Parathyroid adenoma (tissue), 2 donors: Measurements from ENCODE around the gene ABCC8.

Experiments used
- H2AFZ ChIP-seq: fragments of 300-600 bp; sonication (generic); one replicate; pipeline ENCODE4 v1.7.0; 2017; ENCODE audit warnings: antibody characterized with exemption, mild to moderate bottlenecking
- H3K27ac ChIP-seq: fragments of 300-600 bp; sonication (generic); one replicate; pipeline ENCODE4 v1.7.0; 2017
- H3K27me3 ChIP-seq: fragments of 300-600 bp; sonication (generic); one replicate; pipeline ENCODE4 v1.7.0; 2017; ENCODE audit warnings: low read length; ENCODE audit not compliant: control insufficient read depth, insufficient read depth
- H3K36me3 ChIP-seq: fragments of 300-600 bp; sonication (generic); one replicate; pipeline ENCODE4 v1.7.0; 2017; ENCODE audit warnings: low read length; ENCODE audit not compliant: control insufficient read depth, insufficient read depth
- H3K4me1 ChIP-seq: fragments of 300-600 bp; sonication (generic); one replicate; pipeline ENCODE4 v1.7.0; 2017; ENCODE audit warnings: control low read depth
- H3K4me2 ChIP-seq: fragments of 300-600 bp; sonication (generic); one replicate; pipeline ENCODE4 v1.7.0; 2017; ENCODE audit warnings: low read length
- H3K4me3 ChIP-seq: fragments of 300-600 bp; sonication (generic); one replicate; pipeline ENCODE4 v1.7.0; 2017; ENCODE audit warnings: low read depth, low read length
- H3K79me2 ChIP-seq: fragments of 300-600 bp; sonication (generic); one replicate; pipeline ENCODE4 v1.7.0; 2017; ENCODE audit warnings: control low read depth
- H3K9ac ChIP-seq: fragments of 300-600 bp; sonication (generic); one replicate; pipeline ENCODE4 v1.7.0; 2017; ENCODE audit warnings: mild to moderate bottlenecking
- H3K9me3 ChIP-seq: fragments of 300-600 bp; sonication (generic); one replicate; pipeline ENCODE4 v1.7.0; 2017; ENCODE audit warnings: low read length; ENCODE audit not compliant: control insufficient read depth
- TF ChIP-seq, protein P1 (sequence below): fragments of 300-600 bp; sonication (generic); IDR thresholded peaks from one replicate; pipeline ENCODE4 v1.7.0; 2017; ENCODE audit warnings: antibody characterized with exemption, mild to moderate bottlenecking
- donor health status: primary hyperparathyroidism.

Gene ABCC8

DNA sequence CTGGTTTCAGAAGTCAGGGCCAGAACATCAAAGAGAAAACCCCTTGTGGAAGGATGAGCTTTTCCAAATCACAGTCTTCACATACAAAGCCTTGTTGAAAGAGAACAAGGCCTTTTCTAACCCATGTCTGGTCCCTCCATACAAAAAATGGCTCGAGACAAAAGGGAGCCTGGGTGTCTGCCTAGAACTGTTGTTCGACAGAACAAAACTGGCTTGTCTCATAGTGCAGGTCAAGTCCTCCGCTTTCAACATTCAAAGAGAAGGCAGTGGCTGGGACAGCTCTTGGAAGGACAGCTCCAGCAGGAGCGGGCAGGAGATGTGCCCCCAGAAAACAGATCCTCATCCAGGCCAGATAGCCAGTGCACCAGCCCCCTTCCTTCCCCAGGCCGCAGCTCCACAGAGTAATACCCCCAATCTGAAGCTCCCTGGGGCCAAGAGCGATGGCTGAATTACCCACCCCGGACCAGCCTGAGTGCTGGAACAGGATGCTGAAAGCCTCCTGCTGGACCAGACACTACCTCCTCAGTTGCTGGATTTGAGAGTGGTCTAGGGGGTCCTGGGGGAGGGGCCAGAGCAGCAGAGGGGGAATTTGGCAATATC lies 40.0 kb upstream of the ABCC8 start:
- Histone ChIP-seq H2AFZ (no peak overlapping the region), H3K27me3 (no peaks in the 10 kb centered on the region), H3K36me3 (no peaks in the 10 kb centered on the region), H3K4me3 (no peak overlapping the region), H3K4me2 (no peak overlapping the region), H3K9me3 (no peaks in the 10 kb centered on the region), H3K9ac (no peak overlapping the region), H3K4me1 (no peaks in the 10 kb centered on the region), H3K27ac (no peak overlapping the region), H3K79me2 (no peaks in the 10 kb centered on the region)
- TF ChIP-seq, protein P1, sequence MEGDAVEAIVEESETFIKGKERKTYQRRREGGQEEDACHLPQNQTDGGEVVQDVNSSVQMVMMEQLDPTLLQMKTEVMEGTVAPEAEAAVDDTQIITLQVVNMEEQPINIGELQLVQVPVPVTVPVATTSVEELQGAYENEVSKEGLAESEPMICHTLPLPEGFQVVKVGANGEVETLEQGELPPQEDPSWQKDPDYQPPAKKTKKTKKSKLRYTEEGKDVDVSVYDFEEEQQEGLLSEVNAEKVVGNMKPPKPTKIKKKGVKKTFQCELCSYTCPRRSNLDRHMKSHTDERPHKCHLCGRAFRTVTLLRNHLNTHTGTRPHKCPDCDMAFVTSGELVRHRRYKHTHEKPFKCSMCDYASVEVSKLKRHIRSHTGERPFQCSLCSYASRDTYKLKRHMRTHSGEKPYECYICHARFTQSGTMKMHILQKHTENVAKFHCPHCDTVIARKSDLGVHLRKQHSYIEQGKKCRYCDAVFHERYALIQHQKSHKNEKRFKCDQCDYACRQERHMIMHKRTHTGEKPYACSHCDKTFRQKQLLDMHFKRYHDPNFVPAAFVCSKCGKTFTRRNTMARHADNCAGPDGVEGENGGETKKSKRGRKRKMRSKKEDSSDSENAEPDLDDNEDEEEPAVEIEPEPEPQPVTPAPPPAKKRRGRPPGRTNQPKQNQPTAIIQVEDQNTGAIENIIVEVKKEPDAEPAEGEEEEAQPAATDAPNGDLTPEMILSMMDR = no peak

DNA sequence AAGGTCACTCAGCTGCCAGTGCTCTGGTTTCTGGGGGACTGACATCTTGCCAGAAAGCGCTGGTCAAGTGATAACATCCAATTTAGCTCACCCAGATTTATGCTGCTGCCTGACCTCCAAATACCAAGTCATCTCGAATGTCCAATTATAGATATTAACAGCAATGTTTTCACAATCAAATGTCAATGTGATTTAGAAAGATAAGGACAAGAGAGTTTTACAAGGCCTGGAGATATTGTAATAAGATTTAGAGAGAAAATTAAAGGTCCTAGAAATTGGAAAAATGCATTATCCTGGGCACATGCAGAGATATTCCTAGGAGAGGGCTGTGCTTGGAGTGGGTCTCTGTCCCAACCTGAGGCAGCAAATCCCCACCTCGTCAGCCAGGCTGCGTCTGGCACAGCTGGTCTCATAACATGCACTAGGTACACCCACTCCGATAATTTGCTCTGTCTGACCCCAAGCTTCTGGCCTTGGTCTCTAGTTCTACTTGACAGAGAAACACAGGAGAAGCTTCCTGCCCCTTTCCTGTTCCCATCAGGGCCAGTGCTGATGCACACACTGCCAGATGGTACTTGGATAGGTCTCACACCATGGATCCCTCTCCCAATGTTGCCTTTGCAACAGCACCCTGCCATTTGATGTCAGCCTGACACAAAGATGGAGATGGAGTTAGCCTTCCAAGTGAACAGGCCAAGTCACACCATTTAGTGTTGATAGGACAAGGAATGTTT lies 39.0 kb upstream of the ABCC8 start:
- Histone ChIP-seq H3K4me2 (no peak overlapping the region), H3K4me3 (no peak overlapping the region), H3K27ac (no peak overlapping the region), H3K27me3 (no peaks in the 10 kb centered on the region), H3K4me1 (no peaks in the 10 kb centered on the region), H3K9ac (no peak overlapping the region), H3K79me2 (no peaks in the 10 kb centered on the region), H3K9me3 (no peaks in the 10 kb centered on the region), H3K36me3 (no peaks in the 10 kb centered on the region), H2AFZ (no peak overlapping the region)
- TF ChIP-seq, protein P1 = no peak

DNA sequence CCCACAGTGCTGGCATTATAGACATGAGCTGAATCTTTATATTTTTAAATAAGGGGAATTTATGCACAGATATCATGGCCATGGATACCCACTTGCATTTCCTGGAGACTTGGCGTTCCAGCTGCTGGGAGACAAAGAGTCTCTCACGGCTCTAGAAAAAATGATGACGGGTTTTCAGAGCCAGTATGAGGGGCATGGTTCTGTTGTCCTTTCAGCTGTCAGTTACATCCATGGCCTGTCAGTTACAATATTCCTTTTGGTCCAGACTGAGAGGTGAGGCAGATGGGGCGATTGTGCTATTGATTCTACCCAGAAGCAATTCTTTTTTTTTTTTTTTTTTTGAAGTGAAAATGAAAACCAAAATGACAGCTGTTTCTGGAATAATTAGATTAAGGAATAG lies 37.8 kb upstream of the ABCC8 start:
- Histone ChIP-seq H3K36me3 (no peaks in the 10 kb centered on the region), H3K27ac (no peak overlapping the region), H3K4me3 (no peak overlapping the region), H3K9me3 (no peaks in the 10 kb centered on the region), H3K4me1 (no peaks in the 10 kb centered on the region), H3K9ac (no peak overlapping the region), H3K4me2 (no peak overlapping the region), H3K79me2 (no peaks in the 10 kb centered on the region), H3K27me3 (no peaks in the 10 kb centered on the region), H2AFZ (no peak overlapping the region)
- TF ChIP-seq, protein P1 = no peak

DNA sequence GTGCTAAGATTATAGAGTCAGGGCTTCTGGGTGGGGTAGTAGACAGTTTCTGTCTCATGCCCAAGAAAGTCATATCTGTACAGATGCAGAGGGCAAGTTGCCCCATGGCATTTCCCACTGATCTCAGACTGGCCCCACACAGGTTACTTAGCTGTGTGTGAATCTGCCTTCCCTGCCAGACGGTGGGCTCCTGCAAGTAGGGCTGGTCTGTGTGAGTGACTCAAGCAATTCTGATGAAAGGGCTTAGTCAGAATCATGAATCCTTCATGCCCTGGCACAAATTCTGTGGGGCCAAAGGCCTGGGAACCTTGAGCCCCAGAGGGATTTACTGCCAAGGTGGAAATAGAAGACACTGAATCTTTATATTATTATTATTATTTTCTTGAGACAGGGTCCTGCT lies 37.2 kb upstream of the ABCC8 start:
- Histone ChIP-seq H3K27ac (no peak overlapping the region), H3K79me2 (no peaks in the 10 kb centered on the region), H3K4me1 (no peaks in the 10 kb centered on the region), H3K36me3 (no peaks in the 10 kb centered on the region), H3K27me3 (no peaks in the 10 kb centered on the region), H3K9ac (no peak overlapping the region), H3K9me3 (no peaks in the 10 kb centered on the region), H2AFZ (no peak overlapping the region), H3K4me3 (no peak overlapping the region), H3K4me2 (no peak overlapping the region)
- TF ChIP-seq, protein P1 = no peak

DNA sequence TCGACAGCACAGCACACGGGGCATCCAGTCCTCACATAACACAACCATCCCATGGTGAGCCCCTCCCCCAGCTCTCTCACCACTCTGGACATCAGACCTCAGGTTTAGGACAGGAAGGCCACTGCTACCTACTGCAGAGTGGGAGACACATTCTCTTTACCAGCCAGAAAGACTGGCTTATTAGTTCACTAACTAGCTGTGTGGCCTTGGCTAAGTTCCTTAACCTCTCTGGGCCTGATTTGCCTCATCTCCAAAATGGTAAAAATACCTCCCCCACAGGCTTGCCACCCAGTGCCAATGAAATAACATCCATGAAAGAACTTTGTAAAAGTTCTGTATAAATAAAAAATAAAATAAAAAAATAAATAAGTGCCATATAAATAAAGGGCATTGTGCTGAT lies 35.5 kb upstream of the ABCC8 start:
- no peak overlapping the region for H3K27ac ChIP-seq
- no peaks in the 10 kb centered on the region for H3K36me3 ChIP-seq
- no peaks in the 10 kb centered on the region for H3K4me1 ChIP-seq
- H3K9me3 ChIP-seq = no peaks in the 10 kb centered on the region
- H3K4me2 ChIP-seq = no peak overlapping the region
- TF ChIP-seq, protein P1 = no peak
- H2AFZ ChIP-seq = no peak overlapping the region
- no peaks in the 10 kb centered on the region for H3K27me3 ChIP-seq
- H3K4me3 ChIP-seq = no peak overlapping the region
- no peak overlapping the region for H3K9ac ChIP-seq
- H3K79me2 ChIP-seq = no peaks in the 10 kb centered on the region
